GM18526 (cell line): ENCODE data around the gene SLC16A13.

Experiments used
- POLR2A ChIP-seq: IDR thresholded peaks from 3 replicates; pipeline ENCODE4 v1.6.1; 2011; ENCODE audit not compliant: insufficient read length; ENCODE audit errors: extremely low read depth

The SLC16A13 gene

GRCh38 chr17:7021993-7022778 lies 13.6 kb upstream of the SLC16A13 start:
- no peak for TF ChIP-seq POLR2A

- no peak for TF ChIP-seq POLR2A
Measured at GRCh38 chr17:7022781-7023571, 12.8 kb upstream of the SLC16A13 start, which contains the start of gene BCL6B. Gene BCL6B (plus strand): TSS chr17:7023050. CDS start chr17:7023672, 622 bp downstream.

GRCh38 chr17:7023576-7024401 lies 12.0 kb upstream of the SLC16A13 start:
- no peak for TF ChIP-seq POLR2A

GRCh38 chr17:7024402-7024785 lies 11.4 kb upstream of the SLC16A13 start:
- TF ChIP-seq POLR2A, result no peak

GRCh38 chr17:7025245-7025644 lies 10.6 kb upstream of the SLC16A13 start:
- TF ChIP-seq POLR2A, result no peak

GRCh38 chr17:7026471-7027115 lies 9.2 kb upstream of the SLC16A13 start:
- TF ChIP-seq POLR2A, result no peak

- no peak for TF ChIP-seq POLR2A
Measured at GRCh38 chr17:7027335-7027734, 8.5 kb upstream of the SLC16A13 start.

GRCh38 chr17:7029096-7029495 lies 6.7 kb upstream of the SLC16A13 start:
- no peak for TF ChIP-seq POLR2A

GRCh38 chr17:7029659-7030058 lies 6.2 kb upstream of the SLC16A13 start:
- TF ChIP-seq POLR2A, result no peak

- TF ChIP-seq POLR2A, result no peak
Measured at GRCh38 chr17:7034955-7035590, 742 bp upstream of the SLC16A13 start.

GRCh38 chr17:7038025-7038862 lies 2.4 kb downstream of the SLC16A13 start:
- no peak for TF ChIP-seq POLR2A

- no peak for TF ChIP-seq POLR2A
Measured at GRCh38 chr17:7039832-7040231, 4.0 kb downstream of the SLC16A13 start.

- no peak for TF ChIP-seq POLR2A
Measured at GRCh38 chr17:7041607-7042500, 6.0 kb downstream of the SLC16A13 start.
